Adrenal gland (tissue), 5 donors: ENCODE data around the gene PALM2AKAP2.

ENCODE experiments used
- CTCF ChIP-seq, 6 experiments: fragments of 450-650 bp in 4 of 6; fragments of 200-600 bp in 2 of 6; sonication (generic) in 1 of 6; IDR thresholded peaks; 1 replicate in 5 of 6; 2 replicates in 1 of 6; pipeline versions ENCODE4 v1.5.1 to v1.8.0; 2016 to 2021; ENCODE audit warnings: antibody characterized with exemption in 6 of 6, mild to moderate bottlenecking in 2 of 6, moderate library complexity in 1 of 6
- POLR2A ChIP-seq, 2 donors: fragments of 450-650 bp; IDR thresholded peaks; one replicate each; pipeline ENCODE4 v1.6.1; 2017; ENCODE audit warnings: antibody characterized with exemption in 2 of 2, mild to moderate bottlenecking in 2 of 2, moderate library complexity in 1 of 2
- donor health status: DM: no; HTN: no; CAD: no.

- no peak for TF ChIP-seq CTCF (IDR thresholded peaks at IDR 0.05)
- TF ChIP-seq POLR2A (IDR thresholded peaks at IDR 0.05) = no peak
Observed at GRCh38 chr9:109771087-109771486, 8.9 kb upstream of the PALM2AKAP2 start.
